DMS53 (cell line): ENCODE results near the gene CFAP70.

Experiments
- DNase-seq: peaks from one replicate; lab custom pipeline; 2025; lab: John Stamatoyannopoulos, UW

The CFAP70 gene

DNA sequence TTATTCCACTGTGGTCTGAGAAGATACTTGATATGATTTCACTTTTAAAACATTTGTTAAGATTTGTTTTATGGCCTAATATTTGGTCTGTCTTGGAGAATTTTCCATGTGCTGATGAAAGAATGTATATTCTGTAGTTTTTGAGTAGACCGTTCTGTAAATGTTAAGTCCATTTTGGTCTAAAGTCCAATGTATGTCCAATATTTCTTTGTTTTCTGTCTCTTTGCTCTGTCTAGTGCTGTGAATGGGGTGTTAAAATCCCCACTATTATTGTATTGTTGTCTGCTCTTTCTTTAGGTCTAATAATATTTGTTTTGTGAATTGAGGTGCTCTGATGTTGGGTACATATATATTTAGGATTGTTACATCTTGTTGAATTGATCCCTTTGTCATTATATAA, 142.9 kb downstream of the CFAP70 start:
- no peak for DNase-seq

GRCh38 chr10:73211106-73211811, 147.4 kb downstream of the CFAP70 start:
- DNase-seq = no peak

GRCh38 chr10:73210395-73211105, 148.1 kb downstream of the CFAP70 start:
- no peak for DNase-seq

DNA sequence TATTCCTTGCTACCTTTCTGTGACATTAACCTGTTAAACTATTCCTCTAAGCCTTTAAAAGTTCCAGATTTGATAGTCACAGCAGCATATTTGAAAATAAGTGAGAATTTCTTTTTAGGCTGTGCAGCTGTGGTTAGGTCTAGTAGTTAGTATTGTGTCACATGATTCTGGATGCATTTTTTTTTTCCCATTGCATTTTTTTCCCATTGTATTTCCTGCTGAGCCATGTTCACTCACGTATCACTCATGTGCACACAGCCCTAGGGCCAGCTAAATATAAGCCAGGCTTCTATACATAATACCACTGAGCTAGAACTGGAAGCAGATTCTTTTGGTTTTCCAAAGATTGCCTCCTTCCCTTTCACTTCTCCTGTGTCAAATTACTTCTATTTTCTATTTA, 149.0 kb downstream of the CFAP70 start:
- peak; percentile 66 for DNase-seq

DNA sequence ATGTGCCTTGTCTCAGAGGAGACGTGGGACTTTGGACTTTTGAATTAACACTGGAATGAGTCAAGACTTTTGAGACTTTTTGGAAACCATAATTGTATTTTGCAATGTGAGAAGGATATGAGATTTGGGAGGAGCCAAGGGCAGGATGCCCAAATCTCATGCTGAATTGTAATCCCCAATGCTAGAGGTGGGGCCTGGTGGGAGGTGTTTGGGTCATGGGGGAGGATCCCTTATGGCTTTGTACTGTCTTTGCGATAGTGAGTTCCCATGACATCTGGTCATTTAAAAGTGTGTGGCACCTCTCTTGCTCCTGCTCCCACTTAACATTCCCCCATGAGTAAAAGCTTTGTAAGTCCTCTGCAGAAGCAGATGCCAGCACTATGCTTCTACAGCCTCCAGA, 150.8 kb downstream of the CFAP70 start:
- no peak for DNase-seq

GRCh38 chr10:73206385-73206784, 152.3 kb downstream of the CFAP70 start:
- DNase-seq = no peak

GRCh38 chr10:73205890-73206289, 152.8 kb downstream of the CFAP70 start:
- no peak for DNase-seq

- no peak for DNase-seq
Observed at GRCh38 chr10:73205081-73205480, 153.6 kb downstream of the CFAP70 start.
